GM19455 (cell line): Measurements from ENCODE around the gene HTRA3.

Source experiments
- ATAC-seq: cut with Tn5 transposase; IDR thresholded peaks from one replicate; pipeline ENCODE4 v1.9.1; 2021; ENCODE audit not compliant: unreplicated experiment

Gene HTRA3

DNA sequence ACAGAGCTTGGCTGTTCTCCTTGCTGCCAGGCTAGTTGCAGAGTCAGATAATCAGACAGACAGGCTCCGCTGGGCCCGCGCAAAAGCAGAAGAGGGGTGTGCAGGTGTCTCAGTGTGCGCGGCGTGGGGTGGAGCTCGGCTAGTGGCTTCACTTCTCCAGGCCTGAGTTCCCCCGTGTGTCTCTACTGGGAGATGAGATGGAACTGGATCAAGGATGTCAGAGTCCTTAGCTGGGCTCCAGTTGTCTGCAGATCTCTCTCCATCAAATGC lies 21.1 kb downstream of the HTRA3 start:
- ATAC-seq: no peak

DNA sequence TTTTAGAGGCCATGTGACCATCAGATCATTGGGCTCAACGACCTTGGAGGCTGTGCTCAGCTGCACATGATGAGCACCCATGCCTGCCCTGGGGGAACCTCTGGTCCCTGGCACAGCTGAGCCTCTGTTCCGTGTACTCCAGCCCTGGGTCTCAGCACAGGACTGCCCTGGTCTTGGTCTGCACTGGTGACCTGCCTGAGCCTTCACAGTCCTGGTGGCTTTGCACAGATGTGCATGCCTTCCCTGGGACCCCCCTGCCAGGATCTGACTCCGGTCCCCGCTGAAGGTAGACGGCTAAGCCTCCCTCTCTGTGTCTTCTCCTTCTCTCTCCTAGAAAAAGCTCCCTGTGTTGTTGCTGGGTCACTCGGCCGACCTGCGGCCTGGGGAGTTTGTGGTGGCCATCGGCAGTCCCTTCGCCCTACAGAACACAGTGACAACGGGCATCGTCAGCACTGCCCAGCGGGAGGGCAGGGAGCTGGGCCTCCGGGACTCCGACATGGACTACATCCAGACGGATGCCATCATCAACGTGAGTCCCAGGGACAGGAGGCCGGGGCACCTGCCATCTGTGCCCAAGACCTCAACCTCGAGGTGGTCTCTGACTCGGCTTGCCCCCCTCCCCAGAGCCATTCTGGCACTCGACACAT lies 21.6 kb downstream of the HTRA3 start:
- ATAC-seq: no peak

DNA sequence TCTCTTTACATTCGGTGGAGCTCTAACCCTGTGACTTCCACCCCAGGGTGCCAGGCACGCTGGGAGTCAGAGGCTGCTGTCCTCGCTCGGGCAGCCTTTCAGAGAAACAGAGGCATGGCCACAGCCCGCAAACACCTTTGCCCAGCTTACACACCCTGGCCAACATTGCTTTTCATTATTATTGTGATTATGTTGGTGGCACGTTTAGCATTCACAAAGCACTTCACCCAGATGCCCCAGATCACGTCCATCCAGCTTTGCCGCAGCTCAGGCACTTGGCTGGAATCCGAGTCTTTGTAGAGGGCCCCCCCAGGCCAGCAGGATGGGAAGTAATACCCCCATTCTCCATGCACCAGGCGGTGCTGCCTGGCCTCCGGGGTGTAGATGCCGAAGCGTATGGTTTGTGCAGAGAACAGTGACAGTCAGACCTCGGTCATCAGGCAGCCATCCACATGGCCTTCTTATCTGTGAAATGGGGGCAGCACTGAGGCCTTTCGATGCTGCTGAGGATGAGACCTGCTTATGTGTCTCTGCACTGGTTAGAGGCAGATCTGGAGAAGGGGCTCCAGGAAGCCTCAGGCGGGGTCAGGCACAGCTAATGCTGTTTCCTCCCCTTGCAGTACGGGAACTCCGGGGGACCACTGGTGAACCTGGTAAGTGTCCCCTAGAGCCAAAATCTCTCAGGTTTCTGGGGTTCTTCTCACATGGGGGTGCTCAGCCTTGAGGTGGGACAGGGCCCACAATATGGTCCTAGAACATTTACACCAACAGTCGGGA lies 22.3 kb downstream of the HTRA3 start:
- no peak for ATAC-seq

DNA sequence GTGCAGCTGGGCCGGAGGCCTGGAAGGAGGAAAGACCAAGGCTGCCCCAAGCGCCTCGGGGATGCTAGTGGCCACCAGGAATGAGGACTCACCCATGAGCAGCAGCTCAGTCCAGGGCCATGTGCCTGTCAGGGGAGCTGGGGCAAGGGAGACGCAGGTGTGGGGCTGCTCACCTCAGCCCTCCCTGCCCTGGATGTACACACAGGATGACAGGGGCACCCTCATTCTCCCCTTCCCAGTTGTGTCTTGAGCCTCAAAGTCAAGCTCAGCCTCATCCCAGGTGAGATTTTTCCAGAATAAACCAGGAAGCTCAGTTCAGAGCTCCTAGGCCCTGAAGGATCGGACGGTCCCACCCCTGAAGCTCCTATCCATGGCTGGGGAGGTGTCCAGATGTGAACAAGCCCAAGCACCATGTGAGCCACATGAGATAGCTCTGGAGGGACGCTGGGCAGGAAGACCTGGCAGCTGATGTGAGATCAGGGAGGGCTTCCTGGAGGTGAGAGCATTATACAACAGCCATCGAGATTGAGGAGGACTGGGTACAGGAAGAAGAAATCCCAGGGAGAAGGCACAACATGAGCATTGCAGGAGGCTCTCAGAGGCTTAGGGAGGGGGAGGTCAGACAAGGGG lies 23.0 kb downstream of the HTRA3 start:
- no peak for ATAC-seq

DNA sequence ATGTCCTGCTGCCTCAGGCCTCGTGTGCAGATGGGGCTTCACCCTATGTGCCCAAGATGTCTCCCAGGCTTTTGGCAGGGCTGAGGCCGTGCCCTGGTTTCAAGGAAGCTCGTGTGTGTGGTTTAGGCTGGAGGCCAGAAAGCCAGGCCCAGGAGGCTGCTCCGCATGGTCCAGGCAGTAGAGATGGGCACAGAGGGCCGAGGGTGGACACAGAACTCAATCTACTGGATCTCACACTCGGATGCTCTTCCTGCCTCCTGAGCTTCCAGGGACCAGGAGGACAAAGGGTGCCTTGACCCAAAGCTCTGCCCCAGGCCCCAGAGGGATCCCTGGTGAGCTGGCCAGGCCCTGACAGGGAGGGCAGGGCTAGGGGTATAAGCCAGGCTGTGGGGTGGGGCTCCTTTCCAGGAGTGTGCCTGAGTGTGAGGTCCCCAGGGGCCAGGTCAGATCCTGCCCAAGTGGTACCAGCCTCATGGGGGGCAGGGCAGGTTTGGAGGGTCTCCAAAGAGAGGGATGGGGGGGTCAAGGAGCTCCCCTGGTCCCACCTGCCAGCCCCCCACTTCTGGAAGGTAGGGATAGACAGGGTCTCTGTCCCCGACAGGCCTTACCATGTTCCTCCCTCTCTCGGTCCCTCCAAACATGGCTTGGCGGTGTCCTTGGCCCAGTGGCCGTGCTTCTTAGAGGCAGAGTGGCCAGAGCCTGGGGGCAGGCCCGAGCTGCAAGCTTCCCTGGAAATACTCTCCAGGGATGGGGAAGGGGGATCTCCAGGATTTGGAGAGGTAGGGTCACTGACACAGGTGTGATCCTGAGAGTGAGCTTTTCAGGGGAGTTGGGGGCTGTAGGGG lies 23.8 kb downstream of the HTRA3 start:
- ATAC-seq: no peak

DNA sequence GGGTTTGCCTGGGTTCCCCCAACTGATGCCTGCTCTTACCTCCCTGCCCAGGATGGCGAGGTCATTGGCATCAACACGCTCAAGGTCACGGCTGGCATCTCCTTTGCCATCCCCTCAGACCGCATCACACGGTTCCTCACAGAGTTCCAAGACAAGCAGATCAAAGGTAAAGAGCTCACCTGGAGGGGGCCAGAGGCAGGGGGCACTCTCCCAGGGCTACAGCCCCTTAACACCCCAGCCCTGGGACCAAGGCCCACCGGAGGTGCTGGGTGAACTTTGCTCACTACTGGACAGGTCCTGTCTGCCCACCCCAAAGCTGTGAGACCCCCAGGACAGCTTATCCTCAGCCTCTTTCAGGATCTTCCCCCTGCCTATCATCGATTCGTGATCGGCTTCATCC lies 24.5 kb downstream of the HTRA3 start:
- no peak for ATAC-seq

DNA sequence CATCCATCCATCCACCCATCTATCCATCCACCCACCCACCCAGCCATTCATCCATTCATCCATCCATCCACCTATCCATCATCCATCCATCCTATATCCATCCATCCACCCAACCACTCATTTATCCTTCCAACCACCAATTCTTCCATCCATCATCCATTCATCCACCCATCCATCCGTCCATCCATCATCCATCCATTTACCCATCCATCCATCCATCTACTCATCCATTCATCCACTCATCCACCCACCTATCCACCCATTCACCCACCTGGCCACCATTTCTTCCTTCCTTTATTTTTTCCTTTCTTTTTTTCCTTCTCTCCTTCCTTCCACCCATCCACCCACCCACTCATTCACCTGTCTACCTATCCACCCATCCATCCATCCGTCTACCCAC lies 25.2 kb downstream of the HTRA3 start:
- no peak for ATAC-seq

DNA sequence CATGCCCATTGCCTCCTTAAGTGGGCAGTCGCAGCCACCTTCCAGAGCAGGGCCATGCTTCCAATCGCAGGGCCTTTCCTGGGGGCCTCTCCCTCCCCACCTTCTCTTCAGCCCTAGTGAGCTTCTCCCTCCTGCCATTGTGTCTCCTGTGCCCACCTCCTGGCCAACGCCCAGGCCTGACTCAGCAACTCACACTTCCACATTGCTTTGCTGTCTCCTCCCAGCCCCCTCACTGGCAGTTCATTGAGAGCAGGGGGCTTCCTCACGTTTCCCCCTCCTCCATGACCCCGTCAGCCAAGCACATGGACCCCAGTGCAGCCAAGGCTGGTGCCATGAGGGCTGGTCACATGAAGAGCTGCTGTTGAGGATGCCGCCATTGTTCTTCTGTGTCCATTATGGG lies 25.9 kb downstream of the HTRA3 start:
- ATAC-seq: no peak

DNA sequence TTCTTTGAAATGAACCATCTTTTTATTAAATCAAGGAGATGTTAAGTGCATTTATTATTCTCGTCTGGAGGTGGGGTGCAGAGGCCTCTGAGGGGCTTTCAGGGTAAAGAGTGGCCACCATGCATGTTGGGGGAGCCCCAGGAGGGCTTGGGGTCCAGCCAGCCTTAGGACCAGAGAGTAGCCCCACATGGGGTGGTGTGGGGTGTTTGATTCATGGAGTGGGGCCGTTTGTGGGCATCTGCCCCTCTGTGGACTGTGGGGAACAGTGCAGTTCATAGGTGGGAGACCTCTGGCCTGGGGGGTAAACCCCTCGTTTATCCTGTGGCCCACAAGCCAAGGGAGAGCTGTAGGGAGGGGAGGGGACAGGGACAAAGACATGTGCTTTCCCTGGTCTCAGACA lies 26.9 kb downstream of the HTRA3 start:
- no peak for ATAC-seq

DNA sequence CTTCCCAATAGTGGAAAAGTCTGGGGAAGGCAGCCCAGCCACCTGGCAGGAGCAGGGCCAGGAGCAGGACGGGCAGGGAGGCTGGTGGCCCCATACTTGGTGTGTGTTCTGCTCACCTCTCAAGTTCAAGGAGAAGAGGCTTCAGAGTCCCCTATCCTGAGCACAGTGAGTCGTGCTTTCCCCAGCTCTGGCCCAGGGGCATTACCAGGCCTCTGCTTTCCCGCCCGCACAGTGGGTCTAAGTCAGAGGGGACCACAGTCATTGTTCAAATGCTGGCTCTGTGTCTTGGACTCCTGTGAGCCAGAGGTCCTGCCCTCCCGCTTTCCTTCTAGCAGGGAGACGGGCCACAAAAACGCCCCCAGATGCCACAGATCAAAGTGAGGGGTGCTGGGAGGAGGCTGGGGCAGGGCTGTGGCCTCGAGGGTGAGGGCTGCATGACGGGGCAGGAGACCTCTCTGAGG lies 27.6 kb downstream of the HTRA3 start:
- ATAC-seq: no peak

DNA sequence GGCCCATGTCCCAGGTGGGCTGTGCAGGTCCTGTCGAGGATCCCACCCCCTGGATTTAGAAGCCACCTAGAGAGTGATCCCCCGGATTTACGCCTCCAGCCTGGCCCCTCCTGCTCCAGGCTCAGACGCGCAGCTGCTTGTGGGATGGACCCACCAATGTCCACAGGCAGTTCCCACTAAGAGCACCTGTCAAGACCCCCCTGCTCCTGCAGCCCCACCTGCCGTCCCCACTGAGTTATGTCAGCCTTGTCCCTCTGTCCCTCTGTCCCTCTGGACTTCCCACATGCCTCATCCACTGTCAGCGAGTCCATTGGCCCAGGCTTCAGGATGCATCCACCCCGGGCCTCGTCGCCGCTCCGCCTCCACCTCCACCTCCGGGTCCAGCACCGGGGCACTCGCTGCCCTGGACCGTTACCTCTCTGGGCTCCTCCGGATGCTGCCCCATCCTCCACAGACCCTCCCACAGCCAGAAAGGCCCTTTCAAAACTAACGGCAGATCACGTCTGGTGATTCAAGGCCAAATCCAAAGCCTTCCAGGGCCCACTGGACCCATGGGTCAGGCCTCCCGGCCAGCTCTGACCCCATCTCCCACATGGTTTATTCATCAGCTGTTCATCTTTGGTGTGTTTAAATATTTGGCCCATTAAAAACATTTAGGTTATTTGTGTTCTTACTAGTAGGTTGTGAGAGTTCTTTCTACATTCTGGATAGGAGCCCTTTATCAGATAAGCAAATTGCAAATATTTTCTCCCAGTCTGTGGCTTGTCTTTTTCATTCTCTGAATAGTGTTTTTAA lies 28.3 kb downstream of the HTRA3 start:
- no peak for ATAC-seq

DNA sequence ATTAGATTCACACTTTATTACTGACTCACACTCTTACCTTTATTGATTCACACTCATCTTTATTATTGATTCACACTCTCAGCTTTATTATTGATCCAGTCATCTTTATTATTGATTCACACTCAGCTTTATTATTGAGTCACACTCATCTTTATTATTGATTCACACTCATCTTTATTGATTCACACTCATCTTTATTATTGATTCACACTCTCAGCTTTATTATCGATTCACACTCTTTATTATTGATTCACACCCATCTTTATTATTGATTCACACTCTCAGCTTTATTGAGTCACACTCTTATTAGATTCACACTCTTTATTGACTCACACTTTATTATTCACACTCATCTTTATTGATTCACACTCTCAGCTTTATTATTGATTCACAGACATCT lies 31.3 kb downstream of the HTRA3 start:
- ATAC-seq: no peak

DNA sequence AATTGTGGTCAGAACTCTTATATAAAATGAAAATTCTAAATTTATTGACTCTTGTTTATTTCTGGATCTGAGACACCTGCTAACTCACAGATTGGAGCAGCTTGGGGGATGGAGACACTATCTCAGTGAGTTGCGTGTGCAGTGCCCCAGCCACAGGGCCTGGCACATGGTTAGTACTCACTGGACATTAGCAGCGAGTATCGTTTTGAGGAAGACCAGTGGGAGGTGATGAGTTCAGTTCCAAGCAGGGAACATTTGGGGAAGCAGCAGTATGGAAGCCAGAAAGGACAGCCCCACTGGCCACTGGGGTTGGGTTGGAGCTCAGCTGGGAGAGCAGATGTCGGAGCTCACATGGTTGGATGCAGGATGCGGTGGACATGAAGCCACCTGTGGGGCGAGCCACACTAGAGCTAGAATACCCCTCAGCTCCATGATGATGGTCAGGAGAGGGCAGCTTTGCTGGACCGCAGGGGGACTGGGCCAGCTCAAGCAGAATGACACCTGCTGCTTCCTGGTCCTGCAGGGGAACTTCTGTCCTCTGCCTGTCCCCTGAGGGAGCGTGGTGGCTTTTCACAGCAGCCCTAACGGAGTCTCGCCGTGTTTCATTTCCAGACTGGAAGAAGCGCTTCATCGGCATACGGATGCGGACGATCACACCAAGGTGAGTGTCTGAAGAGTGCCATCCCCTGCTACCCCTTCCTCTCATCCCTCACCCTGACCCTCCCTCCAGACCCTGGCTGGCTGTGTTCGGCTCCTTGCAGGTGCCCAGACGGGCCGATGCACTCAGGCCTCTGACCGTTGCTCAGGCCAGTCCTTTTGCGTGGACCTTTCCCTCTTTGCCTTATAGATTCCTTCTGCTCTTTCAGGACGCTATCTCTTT lies 32.5 kb downstream of the HTRA3 start:
- no peak for ATAC-seq

DNA sequence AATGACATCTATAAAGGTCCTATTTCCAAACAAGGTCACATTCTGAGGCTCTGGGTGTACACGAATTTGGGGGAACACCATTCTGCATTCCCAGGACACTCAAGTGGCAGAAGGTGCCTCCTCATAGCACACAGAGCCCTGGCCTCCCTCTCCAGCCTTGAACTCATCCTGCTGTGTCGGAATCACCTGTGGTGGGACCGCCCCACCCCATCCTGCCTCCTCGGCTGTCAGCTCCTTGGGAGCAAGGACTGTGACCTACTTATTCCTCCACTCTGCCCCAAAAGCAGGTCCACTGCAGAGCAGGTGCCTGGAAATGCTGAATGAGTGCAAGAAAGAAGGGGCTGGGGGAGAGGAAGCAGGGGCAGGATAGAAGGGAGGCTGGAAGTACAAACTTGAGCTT lies 33.5 kb downstream of the HTRA3 start:
- ATAC-seq: no peak

DNA sequence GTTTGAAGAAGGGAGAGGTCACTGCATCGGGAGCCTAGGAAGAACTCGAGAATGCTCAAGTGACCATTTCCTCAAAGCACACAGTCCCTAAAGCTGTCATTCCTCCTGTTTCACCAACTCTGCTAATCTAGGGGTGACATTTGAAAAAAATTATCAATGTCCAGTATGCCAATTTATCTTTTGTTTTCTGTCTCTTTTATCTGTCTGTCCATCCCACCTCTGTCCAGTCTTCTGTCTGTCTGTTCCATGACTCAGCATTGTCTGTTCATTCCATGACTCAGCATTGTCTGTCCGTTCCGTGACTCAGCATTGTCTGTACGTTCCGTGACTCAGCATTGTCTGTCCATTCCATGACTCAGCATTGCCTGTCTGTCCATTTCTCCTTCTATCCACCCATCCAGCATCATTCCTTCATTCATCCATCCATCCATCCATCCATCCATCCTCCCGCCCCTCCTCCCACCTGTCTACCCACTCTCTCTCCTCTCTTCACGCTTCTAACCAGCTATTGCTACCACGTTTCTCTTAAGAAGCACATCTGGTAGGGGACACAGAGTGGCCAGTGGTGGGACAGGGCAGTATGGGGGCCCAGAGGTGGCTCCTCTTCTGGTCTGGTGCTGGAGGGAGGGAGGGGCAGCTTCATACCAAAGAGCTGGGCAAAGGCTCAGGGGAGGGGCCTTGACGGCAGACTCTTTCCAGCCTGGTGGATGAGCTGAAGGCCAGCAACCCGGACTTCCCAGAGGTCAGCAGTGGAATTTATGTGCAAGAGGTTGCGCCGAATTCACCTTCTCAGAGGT lies 34.1 kb downstream of the HTRA3 start:
- no peak for ATAC-seq

DNA sequence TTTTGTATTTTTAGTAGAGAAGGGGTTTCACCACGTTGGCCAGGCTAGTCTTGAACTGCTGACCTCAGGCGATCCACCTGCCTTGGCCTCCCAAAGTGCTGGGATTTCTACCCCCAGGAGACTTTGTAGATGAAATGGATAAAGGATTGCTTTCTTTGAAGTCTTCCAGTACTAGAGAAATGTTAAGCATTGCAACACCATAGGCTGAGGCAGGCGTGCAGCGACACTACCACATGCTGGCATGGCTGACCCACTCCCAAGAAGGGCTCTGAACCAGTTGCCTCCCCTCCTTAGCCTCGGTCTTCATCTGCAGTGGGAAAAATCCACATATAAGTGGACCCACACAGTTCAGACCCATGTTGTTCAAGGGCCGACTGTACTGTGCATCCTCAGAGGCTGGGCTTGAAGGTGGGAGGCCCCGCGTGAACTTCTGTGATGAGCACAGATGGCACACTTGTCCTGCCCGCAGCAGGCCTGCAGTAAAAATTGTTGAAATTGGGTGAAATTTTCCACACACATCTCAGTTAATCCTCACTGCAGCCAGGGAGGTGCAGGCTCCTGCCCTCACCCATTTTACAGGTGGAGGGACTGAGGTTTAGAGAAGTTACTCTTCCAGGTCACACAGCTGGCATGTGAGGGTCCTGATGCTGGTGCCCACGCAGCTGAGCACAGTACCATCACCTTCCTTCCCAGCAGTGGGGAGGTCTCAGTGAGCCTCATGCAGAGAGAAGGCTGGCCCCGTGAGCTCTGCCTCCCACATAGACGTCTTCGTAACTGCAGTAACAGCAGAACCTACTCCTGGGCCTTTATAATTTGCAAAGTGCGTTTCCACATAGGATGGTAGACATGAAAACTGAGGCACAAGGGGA lies 35.5 kb downstream of the HTRA3 start:
- ATAC-seq: no peak

DNA sequence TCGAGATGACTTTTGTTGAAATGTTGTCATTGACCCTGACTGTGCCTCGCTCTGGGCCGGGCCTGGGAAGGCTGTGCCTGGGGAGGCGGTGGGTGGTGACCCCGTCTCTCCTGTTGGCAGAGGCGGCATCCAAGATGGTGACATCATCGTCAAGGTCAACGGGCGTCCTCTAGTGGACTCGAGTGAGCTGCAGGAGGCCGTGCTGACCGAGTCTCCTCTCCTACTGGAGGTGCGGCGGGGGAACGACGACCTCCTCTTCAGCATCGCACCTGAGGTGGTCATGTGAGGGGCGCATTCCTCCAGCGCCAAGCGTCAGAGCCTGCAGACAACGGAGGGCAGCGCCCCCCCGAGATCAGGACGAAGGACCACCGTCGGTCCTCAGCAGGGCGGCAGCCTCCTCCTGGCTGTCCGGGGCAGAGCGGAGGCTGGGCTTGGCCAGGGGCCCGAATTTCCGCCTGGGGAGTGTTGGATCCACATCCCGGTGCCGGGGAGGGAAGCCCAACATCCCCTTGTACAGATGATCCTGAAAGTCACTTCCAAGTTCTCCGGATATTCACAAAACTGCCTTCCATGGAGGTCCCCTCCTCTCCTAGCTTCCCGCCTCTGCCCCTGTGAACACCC lies 36.4 kb downstream of the HTRA3 start:
- no peak for ATAC-seq
